Measurements from ENCODE around the gene ARHGAP1. TPM values are rescaled to one million over a fixed set of nuclear protein-coding genes. Genes with fewer than 3 reads are reported as not detected.

Gene ARHGAP1
- total and polyA plus RNA-seq, 9 of the 15 experiments (the other 6 are each of a cell fraction or from before 2014, with no cell fraction given): 3.6 to 30.4 (median 8.2) TPM

GRCh38 chr11:46700241-46701077, at the start of gene ARHGAP1, which contains the start of gene ZNF408 (continued):
- TF ChIP-seq ZHX1 (conservative IDR thresholded peaks at IDR 0.05; ENCODE audit: low read length): peak; percentile 64; the same call in 1 of the 2 replicates
- TF ChIP-seq GABPA (tag; conservative IDR thresholded peaks at IDR 0.05; ENCODE audit: low read depth): peak; percentile 99
- no peak for TF ChIP-seq BCL6 (CRISPR knock-in tag; IDR thresholded peaks at IDR 0.05)
- no peak for TF ChIP-seq STAT5A (IDR thresholded peaks at IDR 0.05; ENCODE audit: borderline replicate concordance, low read length)
- TF ChIP-seq SAP30 (IDR thresholded peaks at IDR 0.05; ENCODE audit: borderline replicate concordance, insufficient read depth, low read depth, low read length, poor library complexity, severe bottlenecking): peak; percentile 95
- no peak for TF ChIP-seq E2F5 (CRISPR knock-in tag; IDR thresholded peaks at IDR 0.05)
- no peak for TF ChIP-seq EWSR1 (IDR thresholded peaks at IDR 0.05; ENCODE audit: borderline replicate concordance, low read depth, partially characterized antibody)
- TF ChIP-seq RB1 (IDR thresholded peaks at IDR 0.05; ENCODE audit: low read depth): no peak; the same call in 1 of the 2 replicates
- TF ChIP-seq ZFP1 (CRISPR knock-in tag; IDR thresholded peaks at IDR 0.05): no peak
- TF ChIP-seq CTCF (IDR thresholded peaks at IDR 0.05 in 2 of 3, conservative IDR thresholded peaks at IDR 0.05 in 1 of 3; ENCODE audit: insufficient read depth in 2 of 3, low read depth in 1 of 3, low read length in 3 of 3): no peak; a peak in 1 of 6 replicates
- TF ChIP-seq ATF7 (IDR thresholded peaks at IDR 0.05): peak; percentile 90
- TF ChIP-seq ZNF347 (CRISPR knock-in tag; IDR thresholded peaks at IDR 0.05; ENCODE audit: low read depth): no peak
- TF ChIP-seq ZNF766 (CRISPR knock-in tag; conservative IDR thresholded peaks at IDR 0.05): 0 out of 2 replicates have a peak, but pooled peaks have one; percentile 61
- TF ChIP-seq ZNF133 (CRISPR knock-in tag; IDR thresholded peaks at IDR 0.05): no peak
- TF ChIP-seq ATF3 (IDR thresholded peaks at IDR 0.05): peak; percentile 66
- TF ChIP-seq ATF3 (CRISPR knock-in tag; conservative IDR thresholded peaks at IDR 0.05): peak; percentile 90
- TF ChIP-seq MCM3 (IDR thresholded peaks at IDR 0.05): no peak
- TF ChIP-seq EP300 (IDR thresholded peaks at IDR 0.05; ENCODE audit: low read length): peak; percentile 10; the same call in 1 of the 2 replicates
- no peak for TF ChIP-seq ZNF23 (CRISPR knock-in tag; IDR thresholded peaks at IDR 0.05)
- no peak for TF ChIP-seq IRF1 (CRISPR knock-in tag; IDR thresholded peaks at IDR 0.05; ENCODE audit: borderline replicate concordance)
- no peak for TF ChIP-seq TFAM (CRISPR knock-in tag; conservative IDR thresholded peaks at IDR 0.05)
